ENCODE data around the gene MSANTD4. TPM values are rescaled to one million over a fixed set of nuclear protein-coding genes. Genes with fewer than 3 reads are reported as not detected.

Gene MSANTD4
- total and polyA plus RNA-seq, 2 donors (not counting 1 experiment from before 2014, with no cell fraction given), result 2.4 to 20.0 TPM

DNA sequence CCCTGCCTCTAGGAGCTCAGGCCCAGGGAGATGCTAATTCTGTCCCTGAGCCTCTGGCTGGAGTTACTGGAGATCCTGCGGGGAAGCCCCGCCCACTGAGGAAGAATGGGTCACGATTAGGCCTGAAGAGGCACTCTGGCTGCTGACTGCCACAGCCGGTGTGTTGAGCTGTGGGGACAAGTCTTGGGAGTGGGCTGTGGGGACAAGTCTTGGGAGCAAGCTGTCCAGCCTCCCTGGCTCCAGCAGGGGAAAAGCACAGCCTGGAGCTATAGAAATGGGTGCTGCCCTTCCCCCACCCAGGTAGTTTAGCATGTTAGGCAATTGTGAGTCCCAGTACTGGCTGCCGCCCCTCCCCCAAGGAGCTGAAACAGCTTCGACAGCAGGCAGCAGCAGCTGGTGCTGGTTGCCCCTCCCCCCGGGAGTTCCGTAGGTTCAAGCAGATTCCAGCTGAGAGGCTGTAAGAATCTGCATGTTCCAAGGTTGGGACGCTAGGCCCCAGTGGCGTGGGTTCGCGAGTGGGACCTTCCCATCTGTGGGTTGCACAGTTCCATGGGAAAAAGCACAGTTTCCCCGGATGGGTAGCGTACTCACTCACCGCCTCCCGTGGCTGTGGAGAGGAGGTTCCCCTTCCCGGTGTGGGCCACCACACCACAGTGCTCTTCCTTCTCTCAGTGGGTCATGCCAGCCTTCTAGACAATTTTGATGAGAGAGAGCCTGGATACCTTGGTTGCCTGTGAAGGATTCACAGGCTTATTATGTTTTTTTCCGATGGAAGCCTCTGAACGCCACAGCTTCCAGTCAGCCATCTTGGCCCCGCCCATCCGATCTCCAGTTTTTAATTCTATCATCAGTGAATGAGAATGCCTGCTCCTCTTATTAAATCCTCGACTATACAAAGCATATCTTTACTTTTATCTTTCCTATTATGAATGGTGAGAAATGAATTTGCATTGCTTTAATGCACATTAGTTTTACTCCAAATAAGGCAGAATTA, 61.5 kb downstream of the MSANTD4 start:
- H4K20me1 ChIP-seq (ENCODE audit: control insufficient read depth, insufficient read depth, low read length, poor library complexity, severe bottlenecking), result no peaks in the 10 kb centered on the region
- H3K9ac ChIP-seq (ENCODE audit: low read length), result no peak overlapping the region
- no peak overlapping the region for H3K4me3 ChIP-seq (ENCODE audit: control extremely low read depth in 1 of 5, extremely low read depth in 1 of 5, insufficient read depth in 1 of 5, low read depth in 2 of 5, low read length in 4 of 5)
- no peak overlapping the region for H2AFZ ChIP-seq (ENCODE audit: insufficient read depth, low read depth, low read length, poor library complexity, severe bottlenecking)
- no peak for DNase-seq
- POLR2A ChIA-PET, result no interaction called here
- no peak overlapping the region for H3K4me2 ChIP-seq (replicated peaks; ENCODE audit: low read depth, low read length, poor library complexity, severe bottlenecking)
- H3K27ac ChIP-seq (ENCODE audit: low read length in 2 of 2), result no peak overlapping the region
- no peak overlapping the region for H3K27ac Mint-ChIP-seq
- no peak overlapping the region for H3K4me3 Mint-ChIP-seq
- 91% methylated on average over 18 of the region's 22 CpGs for WGBS (ENCODE audit: insufficient coverage)
- no peaks in the 10 kb centered on the region for H3K4me1 ChIP-seq (ENCODE audit: control insufficient read depth in 2 of 2, insufficient read depth in 2 of 2, low read length in 2 of 2)
- H3K27me3 Mint-ChIP-seq, result no peaks in the 10 kb centered on the region
- no peak for TF ChIP-seq EZH2 (IDR thresholded peaks at IDR 0.05; ENCODE audit: borderline replicate concordance, insufficient read depth, low read depth, low read length, poor library complexity, severe bottlenecking)
- TF ChIP-seq, protein P1, sequence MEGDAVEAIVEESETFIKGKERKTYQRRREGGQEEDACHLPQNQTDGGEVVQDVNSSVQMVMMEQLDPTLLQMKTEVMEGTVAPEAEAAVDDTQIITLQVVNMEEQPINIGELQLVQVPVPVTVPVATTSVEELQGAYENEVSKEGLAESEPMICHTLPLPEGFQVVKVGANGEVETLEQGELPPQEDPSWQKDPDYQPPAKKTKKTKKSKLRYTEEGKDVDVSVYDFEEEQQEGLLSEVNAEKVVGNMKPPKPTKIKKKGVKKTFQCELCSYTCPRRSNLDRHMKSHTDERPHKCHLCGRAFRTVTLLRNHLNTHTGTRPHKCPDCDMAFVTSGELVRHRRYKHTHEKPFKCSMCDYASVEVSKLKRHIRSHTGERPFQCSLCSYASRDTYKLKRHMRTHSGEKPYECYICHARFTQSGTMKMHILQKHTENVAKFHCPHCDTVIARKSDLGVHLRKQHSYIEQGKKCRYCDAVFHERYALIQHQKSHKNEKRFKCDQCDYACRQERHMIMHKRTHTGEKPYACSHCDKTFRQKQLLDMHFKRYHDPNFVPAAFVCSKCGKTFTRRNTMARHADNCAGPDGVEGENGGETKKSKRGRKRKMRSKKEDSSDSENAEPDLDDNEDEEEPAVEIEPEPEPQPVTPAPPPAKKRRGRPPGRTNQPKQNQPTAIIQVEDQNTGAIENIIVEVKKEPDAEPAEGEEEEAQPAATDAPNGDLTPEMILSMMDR (IDR thresholded peaks at IDR 0.05), result no peak
- no peak for ATAC-seq (ENCODE audit: low read depth)
- no peaks in the 10 kb centered on the region for H3K27me3 ChIP-seq (replicated peaks in 1 of 4; ENCODE audit: control extremely low read depth in 1 of 4, control insufficient read depth in 3 of 4, insufficient read depth in 4 of 4, low read length in 3 of 4)
- peaks cover 0 to 11% (median 1%) of the 10 kb centered on the region in 3 donors for H3K9me3 ChIP-seq (ENCODE audit: control extremely low read depth in 1 of 3, control insufficient read depth in 2 of 3, insufficient read depth in 1 of 3, low read length in 2 of 3)
- intact Hi-C loops (cut with micrococcal nuclease), result no loop called here
- CTCF ChIA-PET, result no interaction called here
- no peaks in the 10 kb centered on the region for H3K4me1 Mint-ChIP-seq
- H3K36me3 ChIP-seq (replicated peaks in 1 of 2; ENCODE audit: control extremely low read depth in 1 of 2, control insufficient read depth in 1 of 2, extremely low read depth in 1 of 2, insufficient read depth in 2 of 2, low read length in 1 of 2), result no peaks in the 10 kb centered on the region
- no peaks in the 10 kb centered on the region for H3K79me2 ChIP-seq (ENCODE audit: control insufficient read depth, insufficient read depth, low read length)
- H3K9me3 Mint-ChIP-seq (ENCODE audit: insufficient read depth), result peaks cover 4% of the 10 kb centered on the region

Small RNA genes within 50 kb of the gene (small RNA-seq; reads per million reads assigned to genes)
- not detected for gene RNU6-277P (ENCODE audit: insufficient read length, low read depth, low replicate concordance)

Other genes starting within 250 kb of the MSANTD4 start
- 15.5 and 18.3 TPM in 2 replicates for gene KBTBD3, start 55.1 kb upstream of the MSANTD4 start, total RNA-seq
- 1.8 and 2.2 TPM in 2 replicates for gene KBTBD3, start 55.1 kb upstream of the MSANTD4 start, polyA plus RNA-seq
- 25.5 and 26.5 TPM in 2 replicates for gene AASDHPPT, start 55.4 kb upstream of the MSANTD4 start, total RNA-seq
- 12.6 and 20.0 TPM in 2 replicates for gene AASDHPPT, start 55.4 kb upstream of the MSANTD4 start, polyA plus RNA-seq

Data from B cell (primary cell).